Panc1 (cell line): Measurements from ENCODE around the gene CCDC12.

Experiments used
- POLR2AphosphoS5 ChIP-seq: IDR thresholded peaks from 2 replicates; pipeline ENCODE4 v1.6.1; 2012; ENCODE audit warnings: mild to moderate bottlenecking, low read depth, low read length, moderate library complexity
- TF ChIP-seq, protein P1 (sequence below): fragments of 450-650 bp; IDR thresholded peaks from 2 replicates; pipeline ENCODE4 v1.5.1; 2017; ENCODE audit warnings: mild to moderate bottlenecking
- TF ChIP-seq, protein P2 (sequence below), 2 experiments: IDR thresholded peaks; 2 replicates each; pipeline ENCODE4 v1.6.1; 2011 to 2012; ENCODE audit warnings: low read depth in 2 of 2, control low read depth in 1 of 2, low read length in 1 of 2, mild to moderate bottlenecking in 1 of 2, moderate library complexity in 1 of 2; ENCODE audit not compliant: insufficient read depth in 1 of 2

DNA sequence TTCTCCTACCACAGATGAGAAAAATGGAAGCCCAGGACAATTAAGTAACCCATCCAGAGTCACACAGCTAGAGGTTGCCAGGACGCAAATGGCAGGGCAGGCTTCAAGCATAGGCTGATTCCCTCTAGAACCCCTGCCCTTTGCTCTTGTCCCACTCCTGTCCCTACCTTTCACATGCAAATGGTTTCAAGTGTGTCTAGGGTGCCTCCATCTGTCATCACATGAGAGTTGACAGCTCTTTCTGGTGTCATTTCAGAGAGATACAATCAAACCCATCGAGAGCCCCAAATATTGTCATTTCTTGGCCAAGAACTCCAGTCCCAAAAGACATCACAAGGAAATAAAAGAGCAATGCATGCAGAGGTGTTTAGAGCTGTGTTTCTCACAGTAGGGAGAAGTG is 23.7 kb downstream of the CCDC12 start:
- TF ChIP-seq, protein P1, sequence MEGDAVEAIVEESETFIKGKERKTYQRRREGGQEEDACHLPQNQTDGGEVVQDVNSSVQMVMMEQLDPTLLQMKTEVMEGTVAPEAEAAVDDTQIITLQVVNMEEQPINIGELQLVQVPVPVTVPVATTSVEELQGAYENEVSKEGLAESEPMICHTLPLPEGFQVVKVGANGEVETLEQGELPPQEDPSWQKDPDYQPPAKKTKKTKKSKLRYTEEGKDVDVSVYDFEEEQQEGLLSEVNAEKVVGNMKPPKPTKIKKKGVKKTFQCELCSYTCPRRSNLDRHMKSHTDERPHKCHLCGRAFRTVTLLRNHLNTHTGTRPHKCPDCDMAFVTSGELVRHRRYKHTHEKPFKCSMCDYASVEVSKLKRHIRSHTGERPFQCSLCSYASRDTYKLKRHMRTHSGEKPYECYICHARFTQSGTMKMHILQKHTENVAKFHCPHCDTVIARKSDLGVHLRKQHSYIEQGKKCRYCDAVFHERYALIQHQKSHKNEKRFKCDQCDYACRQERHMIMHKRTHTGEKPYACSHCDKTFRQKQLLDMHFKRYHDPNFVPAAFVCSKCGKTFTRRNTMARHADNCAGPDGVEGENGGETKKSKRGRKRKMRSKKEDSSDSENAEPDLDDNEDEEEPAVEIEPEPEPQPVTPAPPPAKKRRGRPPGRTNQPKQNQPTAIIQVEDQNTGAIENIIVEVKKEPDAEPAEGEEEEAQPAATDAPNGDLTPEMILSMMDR, result no peak
- TF ChIP-seq POLR2AphosphoS5, result no peak
- TF ChIP-seq, protein P2, sequence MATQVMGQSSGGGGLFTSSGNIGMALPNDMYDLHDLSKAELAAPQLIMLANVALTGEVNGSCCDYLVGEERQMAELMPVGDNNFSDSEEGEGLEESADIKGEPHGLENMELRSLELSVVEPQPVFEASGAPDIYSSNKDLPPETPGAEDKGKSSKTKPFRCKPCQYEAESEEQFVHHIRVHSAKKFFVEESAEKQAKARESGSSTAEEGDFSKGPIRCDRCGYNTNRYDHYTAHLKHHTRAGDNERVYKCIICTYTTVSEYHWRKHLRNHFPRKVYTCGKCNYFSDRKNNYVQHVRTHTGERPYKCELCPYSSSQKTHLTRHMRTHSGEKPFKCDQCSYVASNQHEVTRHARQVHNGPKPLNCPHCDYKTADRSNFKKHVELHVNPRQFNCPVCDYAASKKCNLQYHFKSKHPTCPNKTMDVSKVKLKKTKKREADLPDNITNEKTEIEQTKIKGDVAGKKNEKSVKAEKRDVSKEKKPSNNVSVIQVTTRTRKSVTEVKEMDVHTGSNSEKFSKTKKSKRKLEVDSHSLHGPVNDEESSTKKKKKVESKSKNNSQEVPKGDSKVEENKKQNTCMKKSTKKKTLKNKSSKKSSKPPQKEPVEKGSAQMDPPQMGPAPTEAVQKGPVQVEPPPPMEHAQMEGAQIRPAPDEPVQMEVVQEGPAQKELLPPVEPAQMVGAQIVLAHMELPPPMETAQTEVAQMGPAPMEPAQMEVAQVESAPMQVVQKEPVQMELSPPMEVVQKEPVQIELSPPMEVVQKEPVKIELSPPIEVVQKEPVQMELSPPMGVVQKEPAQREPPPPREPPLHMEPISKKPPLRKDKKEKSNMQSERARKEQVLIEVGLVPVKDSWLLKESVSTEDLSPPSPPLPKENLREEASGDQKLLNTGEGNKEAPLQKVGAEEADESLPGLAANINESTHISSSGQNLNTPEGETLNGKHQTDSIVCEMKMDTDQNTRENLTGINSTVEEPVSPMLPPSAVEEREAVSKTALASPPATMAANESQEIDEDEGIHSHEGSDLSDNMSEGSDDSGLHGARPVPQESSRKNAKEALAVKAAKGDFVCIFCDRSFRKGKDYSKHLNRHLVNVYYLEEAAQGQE (IDR thresholded peaks at IDR 0.05; ENCODE audit: insufficient read depth in 1 of 2, low read depth in 2 of 2, low read length in 1 of 2), result no peak
